Cardiac muscle cell (in vitro differentiated cells and primary cell): ENCODE data around the gene CDH15. TPM values are rescaled to one million over a fixed set of nuclear protein-coding genes. Genes with fewer than 3 reads are reported as not detected.

Experiments used
- DNase-seq, 2 donors: peaks; one replicate each; pipeline versions ENCODE4 v3.0.0 to v3.0.0-alpha.2; 2010 to 2017; ENCODE audit warnings: low read depth in 1 of 2, low spot score in 1 of 2
- H3K27ac ChIP-seq: fragments of 200-600 bp; sonication (generic); 2 replicates; pipeline ENCODE4 v1.5.1; 2016
- H3K27me3 ChIP-seq: fragments of 200-600 bp; sonication (generic); 2 replicates; pipeline ENCODE4 v1.6.0; 2016; ENCODE audit warnings: control low read depth
- H3K36me3 ChIP-seq: fragments of 200-600 bp; sonication (generic); 2 replicates; pipeline ENCODE4 v1.5.1; 2016; ENCODE audit warnings: control low read depth
- H3K4me1 ChIP-seq: fragments of 200-600 bp; sonication (generic); 2 replicates; pipeline ENCODE4 v1.8.1; 2017; ENCODE audit warnings: low read depth, mild to moderate bottlenecking, mixed run types
- H3K4me3 ChIP-seq: fragments of 200-600 bp; sonication (generic); 2 replicates; pipeline ENCODE4 v1.5.1; 2016; ENCODE audit warnings: mild to moderate bottlenecking
- H3K9me3 ChIP-seq: fragments of 200-600 bp; sonication (generic); 2 replicates; pipeline ENCODE4 v1.5.1; 2017; ENCODE audit warnings: low read depth, mild to moderate bottlenecking, control low read depth
- polyA plus RNA-seq: library from polyadenylated mRNA; unstranded; fragments of >200 nt; fragmentation: Nextera tagmentation; extraction: Ambion mirVana; gene quantifications from 2 replicates; pipeline ENCODE4 v1.2.1, GENCODE V29; 2016
- total RNA-seq: library from RNA; depleted of rRNA; stranded (reverse); fragments of >200 nt; gene quantifications from 2 replicates; pipeline ENCODE4 v1.2.3, GENCODE V29; 2016
- TF ChIP-seq, protein P1 (sequence below): IDR thresholded peaks from 2 replicates; pipeline ENCODE4 v1.5.1; 2012; ENCODE audit warnings: low read depth, mild to moderate bottlenecking, low read length

The CDH15 gene
- total and polyA plus RNA-seq, 2 experiments from 2014 or later, result 0.78 to 1.5 TPM

GRCh38 chr16:89138843-89139520 is 32.6 kb upstream of the CDH15 start:
- no peak overlapping the region for H3K4me3 ChIP-seq
- TF ChIP-seq, protein P1, sequence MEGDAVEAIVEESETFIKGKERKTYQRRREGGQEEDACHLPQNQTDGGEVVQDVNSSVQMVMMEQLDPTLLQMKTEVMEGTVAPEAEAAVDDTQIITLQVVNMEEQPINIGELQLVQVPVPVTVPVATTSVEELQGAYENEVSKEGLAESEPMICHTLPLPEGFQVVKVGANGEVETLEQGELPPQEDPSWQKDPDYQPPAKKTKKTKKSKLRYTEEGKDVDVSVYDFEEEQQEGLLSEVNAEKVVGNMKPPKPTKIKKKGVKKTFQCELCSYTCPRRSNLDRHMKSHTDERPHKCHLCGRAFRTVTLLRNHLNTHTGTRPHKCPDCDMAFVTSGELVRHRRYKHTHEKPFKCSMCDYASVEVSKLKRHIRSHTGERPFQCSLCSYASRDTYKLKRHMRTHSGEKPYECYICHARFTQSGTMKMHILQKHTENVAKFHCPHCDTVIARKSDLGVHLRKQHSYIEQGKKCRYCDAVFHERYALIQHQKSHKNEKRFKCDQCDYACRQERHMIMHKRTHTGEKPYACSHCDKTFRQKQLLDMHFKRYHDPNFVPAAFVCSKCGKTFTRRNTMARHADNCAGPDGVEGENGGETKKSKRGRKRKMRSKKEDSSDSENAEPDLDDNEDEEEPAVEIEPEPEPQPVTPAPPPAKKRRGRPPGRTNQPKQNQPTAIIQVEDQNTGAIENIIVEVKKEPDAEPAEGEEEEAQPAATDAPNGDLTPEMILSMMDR, result no peak
- H3K4me1 ChIP-seq, result no peaks in the 10 kb centered on the region
- DNase-seq, result no peak
- no peaks in the 10 kb centered on the region for H3K9me3 ChIP-seq
- H3K27ac ChIP-seq, result no peak overlapping the region
- no peaks in the 10 kb centered on the region for H3K36me3 ChIP-seq
- H3K27me3 ChIP-seq, result no peaks in the 10 kb centered on the region

DNA sequence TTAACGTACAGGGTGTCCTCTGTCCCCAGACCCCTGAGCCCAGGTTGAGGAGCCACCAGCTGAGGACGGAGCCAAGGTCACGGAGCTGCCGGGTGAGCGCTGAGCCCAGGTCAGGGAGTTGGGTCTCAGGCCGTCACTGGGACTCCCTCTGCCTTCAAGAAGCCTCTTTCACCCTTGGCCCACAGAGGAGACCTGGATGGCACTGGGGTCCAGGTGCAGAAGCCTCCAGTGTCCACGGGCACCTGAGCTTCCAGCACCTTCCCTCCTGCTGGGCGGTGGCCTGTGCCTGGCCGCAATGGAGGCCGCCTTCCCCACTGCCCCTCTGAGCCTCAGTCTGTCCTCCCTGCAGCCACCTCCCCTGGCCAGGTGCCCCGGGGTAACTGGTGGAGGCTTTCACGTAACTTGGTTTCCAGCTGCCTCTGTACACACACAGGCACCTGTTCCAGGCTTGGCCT is 31.6 kb upstream of the CDH15 start:
- no peaks in the 10 kb centered on the region for H3K27me3 ChIP-seq
- no peaks in the 10 kb centered on the region for H3K4me1 ChIP-seq
- no peak for DNase-seq
- H3K4me3 ChIP-seq, result no peak overlapping the region
- H3K27ac ChIP-seq, result no peak overlapping the region
- H3K9me3 ChIP-seq, result no peaks in the 10 kb centered on the region
- no peaks in the 10 kb centered on the region for H3K36me3 ChIP-seq
- TF ChIP-seq, protein P1, result no peak

- no peaks in the 10 kb centered on the region for H3K27me3 ChIP-seq
- no peak overlapping the region for H3K27ac ChIP-seq
- TF ChIP-seq, protein P1, result no peak
- H3K4me1 ChIP-seq, result no peaks in the 10 kb centered on the region
- no peaks in the 10 kb centered on the region for H3K36me3 ChIP-seq
- no peaks in the 10 kb centered on the region for H3K9me3 ChIP-seq
- DNase-seq, result no peak
- H3K4me3 ChIP-seq, result no peak overlapping the region
These were observed 31.1 kb upstream of the CDH15 start for GRCh38 chr16:89140401-89140800.

DNA sequence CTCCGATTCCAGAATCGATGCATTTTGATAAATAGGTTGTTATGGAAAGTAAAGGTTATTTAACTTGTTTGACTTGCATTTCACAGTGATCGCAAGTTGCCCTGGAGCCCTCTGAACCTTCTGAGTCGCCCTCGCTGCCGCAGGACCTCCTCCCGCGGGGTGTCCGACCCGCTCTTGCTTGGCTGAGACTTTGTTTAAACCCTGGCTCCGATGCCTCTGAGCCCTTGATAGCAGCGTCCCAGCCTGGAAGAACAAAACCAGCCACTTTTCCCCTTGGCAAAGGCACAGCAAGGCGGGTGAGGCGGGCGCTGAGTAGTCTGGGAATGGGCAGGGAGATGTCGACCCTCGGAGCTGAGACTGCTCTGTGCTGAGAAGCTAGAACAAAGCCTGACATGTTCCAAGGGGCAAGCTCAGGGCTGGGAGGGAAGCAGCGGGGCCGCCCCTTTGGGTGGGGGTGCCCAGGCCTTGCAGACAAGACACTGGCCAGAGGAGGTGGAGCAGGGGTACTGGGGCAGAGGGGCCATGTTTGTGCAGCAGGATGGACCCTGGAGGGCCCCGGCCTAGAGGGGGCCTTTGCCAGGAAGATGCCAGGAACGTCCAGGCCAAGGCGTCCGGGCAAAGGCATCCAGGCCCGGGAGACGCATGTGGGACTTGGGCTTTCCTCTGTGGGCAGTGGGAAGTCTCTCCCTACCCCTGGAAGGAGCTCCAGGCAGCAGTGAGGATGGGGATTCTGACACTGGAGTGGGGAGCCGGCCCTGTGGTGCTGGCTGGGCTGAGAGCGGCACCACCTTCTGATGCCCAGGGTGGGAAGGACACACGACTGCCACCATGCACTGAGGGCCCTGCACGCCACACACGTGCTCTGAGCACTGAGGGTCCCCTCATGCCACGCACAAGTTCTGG is 30.3 kb upstream of the CDH15 start:
- TF ChIP-seq, protein P1, result no peak
- H3K27me3 ChIP-seq, result no peaks in the 10 kb centered on the region
- no peaks in the 10 kb centered on the region for H3K36me3 ChIP-seq
- DNase-seq, result no peak
- H3K4me3 ChIP-seq, result no peak overlapping the region
- H3K27ac ChIP-seq, result no peak overlapping the region
- H3K9me3 ChIP-seq, result no peaks in the 10 kb centered on the region
- no peaks in the 10 kb centered on the region for H3K4me1 ChIP-seq

DNA sequence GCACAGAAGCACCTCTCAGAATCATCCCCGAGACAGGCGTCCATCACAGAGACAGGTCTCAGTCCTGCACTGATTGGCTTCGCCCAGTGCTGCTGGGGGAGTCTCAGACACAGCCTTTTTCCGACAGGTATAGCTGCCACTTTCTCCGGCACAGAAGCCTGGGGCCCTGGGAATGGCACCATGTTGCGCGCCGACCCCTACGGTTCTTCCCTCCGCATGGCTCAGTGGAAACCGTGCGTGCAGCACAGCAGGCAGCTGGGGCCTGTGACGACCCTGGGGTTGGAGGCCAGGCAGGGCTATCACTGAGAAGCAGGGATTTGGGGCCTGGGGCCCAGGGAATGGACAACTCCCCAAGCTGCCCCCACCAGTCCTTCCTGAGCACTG is 29.7 kb upstream of the CDH15 start:
- TF ChIP-seq, protein P1, result no peak
- H3K27ac ChIP-seq, result no peak overlapping the region
- H3K27me3 ChIP-seq, result no peaks in the 10 kb centered on the region
- H3K36me3 ChIP-seq, result no peaks in the 10 kb centered on the region
- no peak overlapping the region for H3K4me3 ChIP-seq
- DNase-seq, result no peak
- H3K4me1 ChIP-seq, result no peaks in the 10 kb centered on the region
- no peaks in the 10 kb centered on the region for H3K9me3 ChIP-seq
